Skeletal muscle tissue (tissue), 4 donors: ENCODE measurements around the gene MCF2L. TPM values are rescaled to one million over a fixed set of nuclear protein-coding genes. Genes with fewer than 3 reads are reported as not detected.

Experiments used
- H3K27ac ChIP-seq: one replicate; pipeline ENCODE4 v1.7.0; 2013; ENCODE audit warnings: mild to moderate bottlenecking, low read depth, low read length, inconsistent platforms
- H3K27me3 ChIP-seq, 3 donors: one replicate each; pipeline ENCODE4 v1.7.0; 2013; ENCODE audit warnings: low read length in 3 of 3; ENCODE audit not compliant: control insufficient read depth in 3 of 3, insufficient read depth in 3 of 3
- H3K36me3 ChIP-seq, 3 donors: one replicate each; pipeline ENCODE4 v1.7.0; 2013; ENCODE audit warnings: low read length in 3 of 3; ENCODE audit not compliant: control insufficient read depth in 3 of 3, insufficient read depth in 3 of 3
- H3K4me1 ChIP-seq, 3 donors: one replicate each; pipeline ENCODE4 v1.7.0; 2013; ENCODE audit warnings: low read length in 3 of 3, mild to moderate bottlenecking in 3 of 3; ENCODE audit not compliant: control insufficient read depth in 3 of 3, insufficient read depth in 3 of 3
- H3K4me3 ChIP-seq, 3 donors: one replicate each; pipeline ENCODE4 v1.7.0; 2013; ENCODE audit warnings: low read length in 3 of 3
- H3K9ac ChIP-seq, 3 donors: one replicate each; pipeline ENCODE4 v1.7.0; 2013; ENCODE audit warnings: low read length in 3 of 3, mild to moderate bottlenecking in 3 of 3, moderate library complexity in 2 of 3, low read depth in 1 of 3
- H3K9me3 ChIP-seq, 3 donors: one replicate each; pipeline ENCODE4 v1.7.0; 2013; ENCODE audit warnings: low read length in 3 of 3; ENCODE audit not compliant: control insufficient read depth in 3 of 3
- total RNA-seq: library from RNA; depleted of rRNA; stranded (reverse); fragments of >200 nt; gene quantifications from one replicate; pipeline ENCODE4 v1.2.3, GENCODE V29; 2014
- donor health status: Osteomylitis.

The MCF2L gene
- total RNA-seq, 1 donor from 2014 or later = 18.3 TPM

DNA sequence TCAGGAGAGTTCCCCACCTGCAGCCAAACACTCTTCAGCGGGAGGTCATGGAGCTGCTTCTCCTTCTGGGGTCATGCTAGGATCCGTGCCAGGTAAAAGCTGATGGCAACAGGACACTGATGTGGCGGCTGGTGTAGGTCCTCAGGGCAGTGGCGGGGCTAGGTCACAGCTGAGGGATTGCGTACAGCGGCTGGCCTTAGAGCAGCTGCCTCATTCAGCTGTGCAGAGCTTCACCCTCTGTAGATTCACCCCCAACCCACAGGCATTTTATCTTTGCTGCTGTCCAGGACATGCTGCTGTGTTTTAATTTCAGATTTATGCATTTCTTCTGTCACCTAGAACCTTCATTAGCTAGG, 2.3 kb downstream of the MCF2L start:
- no peak overlapping the region for H3K9ac ChIP-seq
- H3K36me3 ChIP-seq = no peaks in the 10 kb centered on the region
- H3K27me3 ChIP-seq = peaks cover 60 to 75% (median 63%) of the 10 kb centered on the region in 3 donors
- no peaks in the 10 kb centered on the region for H3K9me3 ChIP-seq
- H3K4me1 ChIP-seq = peaks cover 4 to 18% (median 16%) of the 10 kb centered on the region in 3 donors
- H3K4me3 ChIP-seq = no peak overlapping the region
- H3K27ac ChIP-seq = no peak overlapping the region

DNA sequence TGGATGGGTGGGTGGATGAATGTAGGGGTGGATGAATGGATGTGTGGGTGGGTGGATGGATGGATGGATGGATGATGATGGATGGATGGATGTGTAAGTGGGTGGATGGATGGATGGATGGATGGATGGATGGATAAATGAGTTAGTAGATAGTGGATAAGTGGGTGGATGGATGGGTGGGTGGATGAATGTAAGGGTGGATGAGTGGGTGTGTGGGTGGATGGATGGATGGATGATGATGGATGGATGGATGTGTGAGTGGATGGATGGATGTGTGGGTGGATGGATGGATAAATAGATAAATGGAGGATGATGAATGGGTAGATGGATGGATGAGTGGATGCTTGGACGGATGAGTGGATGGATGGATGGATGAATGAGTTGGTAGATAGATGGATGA, 3.2 kb downstream of the MCF2L start:
- Histone ChIP-seq H3K27ac (no peak overlapping the region), H3K4me3 (no peak overlapping the region), H3K4me1 (peaks cover 4 to 18% (median 16%) of the 10 kb centered on the region in 3 donors), H3K27me3 (peaks cover 53 to 77% (median 63%) of the 10 kb centered on the region in 3 donors), H3K9me3 (no peaks in the 10 kb centered on the region), H3K36me3 (no peaks in the 10 kb centered on the region), H3K9ac (no peak overlapping the region)

DNA sequence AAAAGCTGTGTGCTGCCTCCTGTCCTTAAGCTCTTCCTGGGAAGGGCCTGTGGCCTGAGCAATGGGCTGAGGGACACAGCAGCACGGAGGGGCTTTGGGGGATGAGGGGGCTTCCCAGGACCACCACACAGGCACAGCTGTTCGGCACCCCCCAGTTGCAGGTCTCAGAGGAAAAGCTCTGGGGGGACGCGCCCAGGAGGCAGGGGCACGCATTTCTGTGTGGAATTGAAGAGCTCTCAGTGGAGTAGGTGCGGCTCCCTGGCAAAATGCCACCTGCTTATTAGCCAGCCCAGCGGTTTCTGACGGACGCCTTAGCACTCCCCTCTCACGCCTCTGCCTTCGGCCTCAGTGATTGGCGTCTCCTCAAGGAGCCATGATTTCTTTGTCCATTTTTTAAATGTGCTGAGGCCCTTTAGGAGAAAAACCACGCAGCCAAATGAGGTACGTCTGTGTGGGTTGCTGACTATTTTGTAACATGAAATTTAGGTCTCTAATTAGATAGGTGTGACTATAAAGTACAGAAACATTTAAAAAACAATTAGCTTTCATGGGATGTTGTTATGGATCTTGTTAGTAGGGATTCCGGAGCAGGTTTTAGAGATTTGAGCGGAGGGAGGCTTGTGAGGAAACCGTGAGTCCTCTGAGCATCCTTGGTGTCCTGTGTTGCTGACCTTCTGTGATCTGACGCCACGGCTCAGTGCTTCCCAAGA, 4.0 kb downstream of the MCF2L start:
- peaks cover 4 to 15% (median 14%) of the 10 kb centered on the region in 3 donors for H3K4me1 ChIP-seq
- H3K9ac ChIP-seq = no peak overlapping the region
- H3K27ac ChIP-seq = no peak overlapping the region
- H3K36me3 ChIP-seq = no peaks in the 10 kb centered on the region
- H3K9me3 ChIP-seq = no peaks in the 10 kb centered on the region
- H3K4me3 ChIP-seq = no peak overlapping the region
- H3K27me3 ChIP-seq = peaks cover 50 to 74% (median 58%) of the 10 kb centered on the region in 3 donors

DNA sequence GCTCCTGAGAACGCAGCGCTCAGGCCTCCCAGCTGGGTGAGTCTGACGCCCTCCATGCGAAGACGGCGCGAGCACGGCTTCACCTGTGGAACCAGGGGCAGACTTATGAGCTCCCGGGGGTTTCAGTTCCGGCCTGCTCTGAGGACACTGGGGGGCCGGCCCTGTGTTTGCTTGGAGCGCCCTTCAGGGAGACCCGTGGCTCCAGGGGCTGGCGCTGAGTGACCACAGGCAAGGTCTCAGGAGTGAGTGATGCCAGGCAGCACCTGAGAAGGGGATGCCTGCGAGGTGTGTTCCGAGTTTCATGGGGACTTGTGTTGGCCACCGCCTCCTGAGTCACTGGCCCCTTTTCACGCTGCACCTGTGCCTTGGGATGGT, 4.5 kb downstream of the MCF2L start:
- peaks cover 47 to 74% (median 53%) of the 10 kb centered on the region in 3 donors for H3K27me3 ChIP-seq
- H3K36me3 ChIP-seq = no peaks in the 10 kb centered on the region
- no peak overlapping the region for H3K9ac ChIP-seq
- no peak overlapping the region for H3K4me3 ChIP-seq
- H3K9me3 ChIP-seq = no peaks in the 10 kb centered on the region
- H3K4me1 ChIP-seq = peaks cover 9 to 15% (median 13%) of the 10 kb centered on the region in 3 donors
- no peak overlapping the region for H3K27ac ChIP-seq

DNA sequence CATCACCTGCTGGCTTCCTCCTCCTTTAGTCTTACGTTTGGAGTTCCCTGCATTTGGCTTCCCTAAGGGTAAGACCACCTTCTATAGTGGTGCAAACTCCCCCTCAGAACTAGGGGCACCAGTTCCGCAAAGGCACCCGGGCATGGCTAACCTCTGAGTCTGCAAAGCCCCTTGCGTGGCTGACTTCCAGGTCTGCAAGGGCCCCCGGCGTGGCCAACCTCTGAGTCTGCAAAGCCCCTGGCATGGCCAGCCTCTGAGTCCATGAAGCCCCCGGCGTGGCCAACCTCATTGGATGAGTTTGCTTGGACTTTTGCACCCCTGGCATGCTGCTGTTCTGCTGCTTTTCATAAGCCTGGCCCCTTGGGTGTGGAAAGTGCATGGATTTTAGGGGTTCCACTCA, 5.1 kb downstream of the MCF2L start:
- peaks cover 9 to 17% (median 10%) of the 10 kb centered on the region in 3 donors for H3K4me1 ChIP-seq
- H3K4me3 ChIP-seq = no peak overlapping the region
- H3K27me3 ChIP-seq = peaks cover 48 to 75% (median 53%) of the 10 kb centered on the region in 3 donors
- H3K27ac ChIP-seq = no peak overlapping the region
- H3K9ac ChIP-seq = no peak overlapping the region
- no peaks in the 10 kb centered on the region for H3K9me3 ChIP-seq
- H3K36me3 ChIP-seq = no peaks in the 10 kb centered on the region

DNA sequence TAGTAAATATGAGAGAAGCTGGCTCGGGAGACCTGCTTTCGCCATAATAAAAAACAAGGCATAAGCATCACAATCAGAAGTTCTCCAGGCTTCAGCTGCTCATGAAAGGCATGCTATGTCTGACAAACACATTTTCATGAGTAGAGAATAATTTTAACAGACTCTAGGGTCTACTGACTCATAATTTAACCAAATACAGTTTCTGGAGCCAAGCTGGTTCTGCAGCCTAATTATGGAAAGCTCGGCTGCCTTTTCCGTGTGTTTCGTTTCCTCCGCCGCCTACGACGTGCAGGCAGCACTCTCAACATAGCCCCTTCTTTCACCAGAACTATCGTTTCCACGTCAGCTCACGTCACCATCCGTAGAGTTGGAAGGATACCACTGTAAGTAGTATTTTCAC, 5.7 kb downstream of the MCF2L start:
- H3K27ac ChIP-seq = no peak overlapping the region
- no peak overlapping the region for H3K4me3 ChIP-seq
- no peak overlapping the region for H3K9ac ChIP-seq
- H3K4me1 ChIP-seq = peaks cover 4 to 12% (median 6%) of the 10 kb centered on the region in 3 donors
- H3K27me3 ChIP-seq = peaks cover 44 to 70% (median 47%) of the 10 kb centered on the region in 3 donors
- H3K36me3 ChIP-seq = no peaks in the 10 kb centered on the region
- no peaks in the 10 kb centered on the region for H3K9me3 ChIP-seq

DNA sequence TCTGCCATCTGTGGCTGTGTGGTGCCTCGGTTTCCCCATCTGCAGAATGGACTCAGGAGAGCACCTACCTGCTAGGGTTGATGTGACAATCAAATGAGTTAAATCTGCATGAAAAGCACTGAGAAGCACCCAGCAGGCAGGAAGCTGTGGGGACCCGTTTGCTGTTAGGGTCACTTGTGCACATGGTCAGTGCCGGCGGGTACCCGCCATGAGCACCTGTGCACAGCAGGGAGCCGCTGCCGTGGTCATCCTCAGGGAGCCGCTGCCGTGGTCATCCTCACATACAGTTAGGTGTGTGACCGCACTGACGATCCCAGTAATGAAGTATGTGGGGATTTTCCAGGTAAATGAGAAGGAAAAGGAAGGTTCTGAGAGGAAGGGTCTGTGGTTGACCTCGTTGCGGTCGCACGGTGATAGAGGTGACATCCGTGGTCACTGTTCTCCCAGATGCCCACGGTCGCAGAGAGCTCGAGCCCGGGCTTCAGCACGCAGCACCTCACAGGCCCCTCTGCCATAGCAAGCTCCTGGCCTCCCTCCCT, 6.5 kb downstream of the MCF2L start:
- no peak overlapping the region for H3K4me3 ChIP-seq
- no peak overlapping the region for H3K27ac ChIP-seq
- peaks cover 4 to 8% (median 6%) of the 10 kb centered on the region in 3 donors for H3K4me1 ChIP-seq
- peaks cover 44 to 68% (median 45%) of the 10 kb centered on the region in 3 donors for H3K27me3 ChIP-seq
- no peaks in the 10 kb centered on the region for H3K36me3 ChIP-seq
- no peaks in the 10 kb centered on the region for H3K9me3 ChIP-seq
- no peak overlapping the region for H3K9ac ChIP-seq

DNA sequence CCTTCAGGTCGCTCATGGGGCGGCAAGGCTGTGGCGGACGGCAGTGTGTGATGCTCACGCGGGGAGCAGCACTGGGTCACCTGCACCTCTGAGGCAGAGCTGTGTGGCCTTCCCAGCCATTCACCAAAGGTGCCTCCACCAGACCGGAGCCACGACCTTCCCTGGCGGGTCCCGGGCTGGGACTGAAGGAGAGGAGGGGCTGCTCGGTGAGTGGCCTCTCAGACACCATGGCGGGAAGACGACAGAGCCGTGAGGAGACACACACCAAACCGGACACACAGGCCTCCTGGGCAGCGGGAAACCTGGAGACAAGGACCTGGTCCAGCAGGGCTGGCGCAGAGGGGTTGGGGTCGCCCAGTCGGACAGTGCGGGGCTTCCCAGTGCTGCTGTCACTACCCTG, 7.5 kb downstream of the MCF2L start:
- Histone ChIP-seq H3K27ac (no peak overlapping the region), H3K9ac (no peak overlapping the region), H3K4me1 (peaks cover 4 to 8% (median 6%) of the 10 kb centered on the region in 3 donors), H3K27me3 (peaks cover 44 to 67% (median 44%) of the 10 kb centered on the region in 3 donors), H3K9me3 (no peaks in the 10 kb centered on the region), H3K4me3 (no peak overlapping the region), H3K36me3 (no peaks in the 10 kb centered on the region)

DNA sequence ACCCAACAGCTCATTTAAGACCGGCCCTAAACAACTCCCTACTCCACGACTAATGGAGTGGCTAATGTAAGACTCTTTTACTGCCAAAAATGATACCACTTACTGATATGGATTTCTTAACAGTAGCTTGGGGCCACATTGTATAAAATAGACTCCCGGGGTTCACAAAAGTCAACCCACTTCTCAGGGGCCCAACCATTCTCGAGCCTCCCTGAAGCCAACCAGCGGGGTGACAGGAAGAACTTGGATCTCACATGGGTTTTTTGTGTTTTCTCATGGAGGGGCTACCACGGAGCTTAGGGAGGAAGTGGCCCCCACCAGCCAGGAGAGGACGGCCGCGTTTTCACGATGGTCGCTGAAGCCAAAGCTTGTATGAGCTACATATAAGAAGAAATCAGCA, 8.1 kb downstream of the MCF2L start:
- H3K27me3 ChIP-seq = peaks cover 46 to 68% (median 48%) of the 10 kb centered on the region in 3 donors
- H3K9ac ChIP-seq = no peak overlapping the region
- H3K4me1 ChIP-seq = peaks cover 4 to 8% (median 6%) of the 10 kb centered on the region in 3 donors
- H3K9me3 ChIP-seq = no peaks in the 10 kb centered on the region
- H3K4me3 ChIP-seq = no peak overlapping the region
- H3K36me3 ChIP-seq = no peaks in the 10 kb centered on the region
- no peak overlapping the region for H3K27ac ChIP-seq

DNA sequence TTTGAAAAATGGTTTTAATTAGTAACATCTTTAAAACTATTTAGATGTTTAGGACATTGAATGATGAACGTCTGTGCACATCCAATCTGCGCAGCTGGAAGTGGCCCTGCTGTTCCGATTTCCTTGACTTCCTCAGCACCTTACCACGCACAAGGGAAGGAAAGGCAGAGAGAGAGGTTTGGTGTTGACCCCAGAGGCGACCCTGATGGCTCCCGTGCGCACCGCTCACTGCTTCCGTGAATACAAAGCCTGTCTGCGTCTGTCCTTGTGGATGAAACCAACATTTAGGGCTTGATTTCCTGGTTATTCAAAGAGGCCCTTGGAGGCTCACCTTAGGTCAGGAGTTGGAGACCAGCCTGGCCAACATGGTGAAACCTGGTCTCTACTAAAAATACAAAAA, 8.5 kb downstream of the MCF2L start:
- Histone ChIP-seq H3K27me3 (peaks cover 44 to 64% (median 49%) of the 10 kb centered on the region in 3 donors), H3K36me3 (no peaks in the 10 kb centered on the region), H3K4me1 (peaks cover 4 to 8% (median 6%) of the 10 kb centered on the region in 3 donors), H3K27ac (no peak overlapping the region), H3K4me3 (no peak overlapping the region), H3K9me3 (no peaks in the 10 kb centered on the region), H3K9ac (no peak overlapping the region)
